Measurements from ENCODE around the gene NAXD. TPM values are rescaled to one million over a fixed set of nuclear protein-coding genes. Genes with fewer than 3 reads are reported as not detected.

NAXD gene
- polyA plus RNA-seq, 1 experiment = 38.7 TPM

DNA sequence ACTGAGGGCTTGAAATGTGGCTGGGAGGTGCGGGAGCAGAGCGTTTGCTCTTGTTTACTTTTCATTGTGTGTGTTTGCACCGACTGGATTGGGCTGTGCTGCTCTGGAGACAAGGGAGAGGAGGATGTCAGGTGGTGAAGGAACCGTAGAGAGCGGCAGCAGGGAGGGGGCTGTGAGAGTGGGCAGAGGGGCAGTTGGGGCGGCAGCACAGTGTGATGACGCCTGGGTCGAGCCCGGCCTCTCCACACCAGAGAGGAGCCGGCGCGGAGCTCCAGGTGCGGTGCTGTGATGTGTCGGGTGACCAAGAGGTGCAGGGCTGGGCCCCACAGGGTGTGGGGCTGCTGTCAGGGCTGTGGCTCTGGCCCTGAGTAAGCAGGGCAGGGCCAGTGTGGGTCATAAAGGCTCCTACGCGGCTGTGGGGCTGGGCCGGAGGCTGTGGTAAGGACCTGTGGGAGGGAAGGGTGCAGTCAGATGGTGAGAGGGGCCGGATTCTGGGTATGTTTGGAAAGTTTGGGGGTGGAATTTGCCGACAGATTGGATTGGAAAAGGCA, 10.5 kb downstream of the NAXD start:
- TF ChIP-seq, protein P1, sequence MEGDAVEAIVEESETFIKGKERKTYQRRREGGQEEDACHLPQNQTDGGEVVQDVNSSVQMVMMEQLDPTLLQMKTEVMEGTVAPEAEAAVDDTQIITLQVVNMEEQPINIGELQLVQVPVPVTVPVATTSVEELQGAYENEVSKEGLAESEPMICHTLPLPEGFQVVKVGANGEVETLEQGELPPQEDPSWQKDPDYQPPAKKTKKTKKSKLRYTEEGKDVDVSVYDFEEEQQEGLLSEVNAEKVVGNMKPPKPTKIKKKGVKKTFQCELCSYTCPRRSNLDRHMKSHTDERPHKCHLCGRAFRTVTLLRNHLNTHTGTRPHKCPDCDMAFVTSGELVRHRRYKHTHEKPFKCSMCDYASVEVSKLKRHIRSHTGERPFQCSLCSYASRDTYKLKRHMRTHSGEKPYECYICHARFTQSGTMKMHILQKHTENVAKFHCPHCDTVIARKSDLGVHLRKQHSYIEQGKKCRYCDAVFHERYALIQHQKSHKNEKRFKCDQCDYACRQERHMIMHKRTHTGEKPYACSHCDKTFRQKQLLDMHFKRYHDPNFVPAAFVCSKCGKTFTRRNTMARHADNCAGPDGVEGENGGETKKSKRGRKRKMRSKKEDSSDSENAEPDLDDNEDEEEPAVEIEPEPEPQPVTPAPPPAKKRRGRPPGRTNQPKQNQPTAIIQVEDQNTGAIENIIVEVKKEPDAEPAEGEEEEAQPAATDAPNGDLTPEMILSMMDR (IDR thresholded peaks at IDR 0.05; ENCODE audit: insufficient read depth, low read depth, low read length) = no peak
- DNase-seq (ENCODE audit: low read depth) = no peak
- Histone ChIP-seq H3K27me3 (ENCODE audit: control insufficient read depth, insufficient read depth, low read length) (no peaks in the 10 kb centered on the region), H3K4me3 (ENCODE audit: low read depth, low read length) (no peak overlapping the region), H3K36me3 (ENCODE audit: control insufficient read depth, insufficient read depth, low read length) (peaks cover 26% of the 10 kb centered on the region)
- ChIA-PET CTCF (interaction anchor here (0.9 kb wide), 1 partner anchor 58 kb away, joined by 3 read pairs; no protein-coding TSS in a partner anchor), POLR2A (no interaction called here)

DNA sequence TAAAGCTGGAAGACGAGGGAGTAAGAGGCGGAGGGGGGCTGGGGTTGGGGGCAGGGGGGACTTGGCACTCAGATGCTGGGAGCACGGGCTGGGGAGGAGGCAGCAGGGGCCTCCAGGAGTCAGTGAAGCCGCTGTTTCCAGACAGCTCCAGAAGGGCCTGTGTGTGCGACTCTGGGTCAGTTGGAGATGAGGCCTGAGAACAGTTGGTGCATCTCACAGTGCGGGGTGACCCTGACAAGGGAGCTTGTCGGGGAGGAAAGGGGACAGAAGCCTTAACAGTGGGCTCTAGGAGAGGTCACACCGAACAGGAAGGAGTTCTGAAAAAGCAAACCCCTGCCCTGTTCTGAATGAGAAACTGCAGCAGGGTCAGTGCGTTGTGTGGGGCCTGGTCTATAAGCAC, 11.2 kb downstream of the NAXD start:
- no peak for DNase-seq (ENCODE audit: low read depth)
- Histone ChIP-seq H3K27me3 (ENCODE audit: control insufficient read depth, insufficient read depth, low read length) (no peaks in the 10 kb centered on the region), H3K4me3 (ENCODE audit: low read depth, low read length) (no peak overlapping the region), H3K36me3 (ENCODE audit: control insufficient read depth, insufficient read depth, low read length) (peaks cover 26% of the 10 kb centered on the region)
- ChIA-PET CTCF (no interaction called here), POLR2A (no interaction called here)
- TF ChIP-seq, protein P1 (IDR thresholded peaks at IDR 0.05; ENCODE audit: insufficient read depth, low read depth, low read length) = no peak

DNA sequence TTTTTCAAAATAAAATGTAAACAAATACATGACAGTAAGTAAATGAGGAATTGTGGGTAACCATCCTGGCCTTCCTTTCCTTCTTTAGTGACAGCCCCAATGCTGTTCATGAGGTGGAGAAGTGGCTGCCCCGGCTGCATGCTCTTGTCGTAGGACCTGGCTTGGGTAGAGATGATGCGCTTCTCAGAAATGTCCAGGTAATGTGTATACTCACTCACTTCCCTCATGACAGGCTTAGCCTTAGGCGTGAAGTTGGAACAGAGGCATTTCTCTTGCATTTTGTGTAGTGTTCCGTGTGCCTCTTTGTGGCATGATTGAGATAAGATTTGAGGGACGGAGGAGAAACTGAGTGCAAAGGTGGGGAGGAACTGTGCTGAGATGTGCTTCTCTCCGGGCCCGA, 12.0 kb downstream of the NAXD start:
- H3K36me3 ChIP-seq (ENCODE audit: control insufficient read depth, insufficient read depth, low read length) = peaks cover 26% of the 10 kb centered on the region
- H3K4me3 ChIP-seq (ENCODE audit: low read depth, low read length) = no peak overlapping the region
- DNase-seq (ENCODE audit: low read depth) = no peak
- POLR2A ChIA-PET = no interaction called here
- no peaks in the 10 kb centered on the region for H3K27me3 ChIP-seq (ENCODE audit: control insufficient read depth, insufficient read depth, low read length)
- CTCF ChIA-PET = no interaction called here
- TF ChIP-seq, protein P1 (IDR thresholded peaks at IDR 0.05; ENCODE audit: insufficient read depth, low read depth, low read length) = no peak

DNA sequence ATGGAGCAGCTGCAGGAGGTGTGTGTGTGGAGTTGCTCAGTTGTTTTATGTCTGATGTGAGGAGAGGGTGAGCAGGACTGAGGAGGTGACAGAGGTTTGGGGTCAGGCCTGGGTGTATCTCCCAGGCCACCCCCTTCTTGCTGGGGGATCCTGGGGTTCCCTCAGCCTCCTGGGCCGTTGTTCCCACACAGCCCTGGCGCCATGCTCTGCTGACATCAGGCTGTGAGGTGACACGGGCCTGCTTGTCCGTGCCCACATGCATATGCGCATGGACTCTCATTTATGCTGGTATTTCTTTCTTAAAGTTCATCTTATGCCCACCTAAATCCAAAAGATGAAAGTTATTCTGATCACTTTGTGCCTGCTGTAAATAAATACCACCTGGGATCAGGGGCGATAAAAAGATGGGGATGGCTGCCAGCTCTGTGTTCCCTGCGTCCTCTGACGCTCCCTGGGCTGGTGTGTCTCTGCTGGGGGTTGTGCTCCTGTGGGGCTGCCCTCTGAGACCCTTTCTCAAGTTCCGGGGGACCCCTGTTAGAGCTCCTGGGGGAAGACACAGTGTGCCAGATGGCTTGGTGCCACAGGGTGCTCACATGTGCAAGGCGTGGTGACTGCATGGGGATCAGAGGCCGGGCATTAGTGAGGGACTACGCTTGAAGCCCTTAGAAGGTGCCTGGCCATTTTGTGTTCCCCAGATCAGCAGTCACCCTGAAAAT, 12.6 kb downstream of the NAXD start:
- Histone ChIP-seq H3K27me3 (ENCODE audit: control insufficient read depth, insufficient read depth, low read length) (no peaks in the 10 kb centered on the region), H3K36me3 (ENCODE audit: control insufficient read depth, insufficient read depth, low read length) (peaks cover 24% of the 10 kb centered on the region), H3K4me3 (ENCODE audit: low read depth, low read length) (no peak overlapping the region)
- no peak for DNase-seq (ENCODE audit: low read depth)
- TF ChIP-seq, protein P1 (IDR thresholded peaks at IDR 0.05; ENCODE audit: insufficient read depth, low read depth, low read length) = no peak
- CTCF ChIA-PET = no interaction called here
- POLR2A ChIA-PET = no interaction called here

DNA sequence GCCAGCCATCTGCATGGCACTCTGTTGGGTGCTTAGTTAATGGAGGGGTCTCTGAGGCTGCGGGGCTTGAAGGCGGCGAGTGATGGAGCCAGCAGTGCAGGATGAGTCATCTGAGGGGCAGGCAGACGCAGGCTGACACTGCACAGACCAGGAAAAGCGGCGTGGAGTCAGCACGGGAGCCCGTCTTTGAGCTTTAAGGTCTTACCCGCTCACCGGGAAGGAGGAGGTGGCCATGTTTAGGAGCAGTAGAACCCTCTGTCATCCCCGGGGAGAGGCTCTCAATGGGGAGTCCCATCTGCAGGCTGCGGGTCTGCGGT, 13.1 kb downstream of the NAXD start:
- Histone ChIP-seq H3K4me3 (ENCODE audit: low read depth, low read length) (no peak overlapping the region), H3K27me3 (ENCODE audit: control insufficient read depth, insufficient read depth, low read length) (no peaks in the 10 kb centered on the region), H3K36me3 (ENCODE audit: control insufficient read depth, insufficient read depth, low read length) (peaks cover 21% of the 10 kb centered on the region)
- DNase-seq (ENCODE audit: low read depth) = no peak
- TF ChIP-seq, protein P1 (IDR thresholded peaks at IDR 0.05; ENCODE audit: insufficient read depth, low read depth, low read length) = no peak
- ChIA-PET POLR2A (no interaction called here), CTCF (no interaction called here)
